ENCODE data around the gene MAP4K4.

The MAP4K4 gene

GRCh38 chr2:101723371-101724124 is 26.0 kb downstream of the MAP4K4 start:
- DNase-seq = no peak

GRCh38 chr2:101724125-101724474 is 26.6 kb downstream of the MAP4K4 start:
- DNase-seq = no peak

DNA sequence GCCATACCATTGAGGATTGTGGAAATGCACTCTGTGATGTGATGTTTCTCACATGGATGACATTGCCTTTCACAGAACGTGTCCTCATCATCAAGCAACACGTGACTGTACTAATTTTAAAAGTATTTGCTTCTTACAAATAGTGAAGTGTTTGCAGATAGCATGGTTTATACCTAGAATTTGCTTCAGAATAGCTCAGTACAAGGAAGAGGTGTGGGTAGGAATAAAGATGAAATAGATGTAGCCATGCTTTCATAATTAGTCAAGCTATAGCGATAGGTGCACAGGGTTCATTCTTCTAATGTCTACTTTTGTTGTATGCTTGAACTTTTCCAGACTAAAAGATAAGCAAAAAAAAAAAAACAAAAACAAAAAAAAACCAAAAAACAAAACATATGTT is 27.5 kb downstream of the MAP4K4 start:
- no peak for DNase-seq

- no peak for DNase-seq
Measured at GRCh38 chr2:101725515-101726192, 28.1 kb downstream of the MAP4K4 start.

GRCh38 chr2:101728865-101729264 is 31.4 kb downstream of the MAP4K4 start:
- DNase-seq = no peak

DNA sequence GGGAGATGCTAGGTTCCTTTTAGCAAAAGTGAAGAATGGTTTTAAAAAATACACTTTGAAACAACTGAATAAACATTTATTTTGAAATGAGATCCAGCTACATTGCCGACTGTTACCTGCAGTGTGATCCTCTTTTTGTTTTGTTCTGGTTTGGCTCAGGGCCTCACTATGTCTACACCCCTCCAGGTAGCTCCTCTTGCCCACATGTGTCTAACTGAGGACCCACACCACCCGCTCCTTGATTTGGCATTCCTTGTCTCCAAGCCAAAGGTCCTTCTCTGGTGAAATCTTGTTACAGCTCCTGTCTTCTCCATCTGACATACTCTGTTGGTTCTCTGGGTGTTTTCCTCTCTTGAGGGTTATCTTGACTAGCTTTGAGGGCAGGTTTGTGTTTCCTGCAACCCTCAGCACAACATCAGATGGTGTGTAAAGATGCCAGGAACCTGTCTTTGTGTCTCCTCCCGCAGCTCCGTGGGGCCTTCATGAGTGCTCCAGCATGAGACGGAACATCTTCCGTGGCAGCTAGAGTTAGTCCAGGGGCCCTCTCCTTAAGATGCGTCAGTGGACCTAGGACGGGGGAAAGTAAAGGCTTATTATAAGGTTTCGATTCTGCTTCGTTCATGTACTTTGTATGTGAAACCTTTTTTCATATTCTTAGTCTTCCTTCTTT is 32.1 kb downstream of the MAP4K4 start:
- no peak for DNase-seq

DNA sequence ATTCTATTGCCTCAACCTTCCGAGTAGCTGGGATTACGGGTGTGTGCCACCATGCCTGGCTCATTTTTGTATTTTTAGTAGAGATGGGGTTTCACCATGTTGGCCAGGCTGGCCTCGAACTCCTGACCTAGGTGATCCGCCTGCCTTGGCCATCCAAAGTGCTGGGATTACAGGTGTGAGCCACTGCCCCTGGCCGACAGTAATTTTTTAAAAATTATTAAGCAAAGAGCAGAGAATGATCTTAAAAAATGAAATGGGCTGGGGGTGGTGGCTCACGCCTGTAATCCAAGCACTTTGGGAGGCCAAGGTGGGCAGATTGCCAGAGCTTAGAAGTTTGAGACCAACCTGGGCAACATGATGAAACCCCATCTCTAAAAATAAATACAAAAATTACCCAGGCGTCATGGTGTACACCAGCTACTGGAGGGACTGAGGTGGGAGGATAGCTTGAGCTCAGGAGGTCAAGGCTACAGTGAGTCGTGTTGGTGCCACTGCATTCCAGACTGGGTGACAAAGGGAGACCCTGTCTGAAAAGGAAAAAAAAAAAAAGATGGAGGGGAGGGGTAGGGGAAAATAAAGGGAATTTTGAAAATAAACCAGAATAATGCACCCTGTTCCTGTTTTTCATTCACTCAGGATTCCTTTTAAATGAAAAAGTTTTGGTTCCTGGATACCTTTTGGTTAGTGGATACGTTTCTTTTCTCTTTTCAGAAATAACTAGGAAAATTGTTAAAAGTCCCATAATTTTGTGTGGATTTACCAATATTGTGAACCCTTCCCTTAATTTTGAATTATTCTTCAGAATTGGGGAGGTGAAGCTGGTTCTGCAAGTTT is 33.9 kb downstream of the MAP4K4 start:
- no peak for DNase-seq

GRCh38 chr2:101732199-101732598 is 34.7 kb downstream of the MAP4K4 start:
- no peak for DNase-seq

DNA sequence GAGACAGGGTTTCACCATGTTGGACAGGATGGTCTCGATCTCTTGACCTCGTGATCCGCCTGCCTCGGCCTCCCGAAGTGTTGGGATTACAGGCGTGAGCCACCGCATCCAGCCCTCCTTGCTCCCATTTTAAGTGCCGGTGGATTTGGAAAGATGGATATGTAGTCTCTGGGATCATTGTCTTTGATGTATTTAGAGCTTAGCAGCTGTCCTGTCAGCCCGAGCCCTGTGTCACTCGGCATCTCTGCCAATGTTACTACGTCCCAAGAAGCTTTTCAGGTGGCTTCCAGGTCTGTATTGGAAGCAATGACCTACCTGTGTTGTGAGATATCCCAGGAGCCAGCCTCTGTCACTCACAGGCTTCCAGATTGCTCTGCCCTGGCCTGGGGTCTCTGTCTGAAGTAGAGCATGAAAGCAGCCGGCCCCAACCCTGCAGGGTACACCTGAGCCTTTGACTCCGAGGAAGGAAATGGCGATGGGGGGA is 35.3 kb downstream of the MAP4K4 start:
- DNase-seq = no peak

DNA sequence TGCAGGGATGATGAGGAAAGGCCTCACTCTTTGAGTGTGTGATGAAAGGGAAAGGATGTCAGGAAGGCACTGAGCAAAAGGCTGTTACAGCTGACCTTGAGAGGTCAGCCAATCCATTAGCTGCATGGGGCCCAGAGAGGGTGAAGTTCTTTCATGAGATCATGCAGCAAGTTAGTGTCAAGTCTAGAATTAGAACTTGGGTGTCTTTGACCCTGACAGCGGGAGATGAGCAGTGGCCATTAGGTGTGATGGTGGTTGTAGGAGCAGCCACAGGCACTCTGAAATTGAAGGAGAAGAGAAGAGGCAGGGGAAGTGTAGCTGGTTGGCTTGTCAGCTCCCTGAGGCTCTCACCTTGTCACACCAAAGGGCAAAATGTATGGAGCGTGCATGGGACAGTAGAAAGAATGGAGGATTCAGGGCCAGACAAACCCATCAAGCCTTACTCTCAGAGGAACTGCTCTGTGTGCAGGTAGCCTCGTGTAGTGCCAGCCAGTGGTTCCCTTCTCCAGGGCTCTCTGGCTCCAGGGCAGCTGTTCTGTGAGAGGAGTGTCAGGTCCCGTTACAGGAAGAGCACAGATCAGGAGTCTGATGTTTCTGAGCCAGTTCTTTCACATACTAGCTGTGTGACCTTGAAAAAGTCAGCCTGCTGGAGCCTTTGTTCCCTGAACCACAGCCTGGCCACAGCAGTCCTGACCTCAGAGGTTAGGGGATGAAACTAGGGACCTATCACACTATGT is 35.9 kb downstream of the MAP4K4 start:
- DNase-seq = no peak

GRCh38 chr2:101734505-101735165 is 37.1 kb downstream of the MAP4K4 start:
- no peak for DNase-seq

DNA sequence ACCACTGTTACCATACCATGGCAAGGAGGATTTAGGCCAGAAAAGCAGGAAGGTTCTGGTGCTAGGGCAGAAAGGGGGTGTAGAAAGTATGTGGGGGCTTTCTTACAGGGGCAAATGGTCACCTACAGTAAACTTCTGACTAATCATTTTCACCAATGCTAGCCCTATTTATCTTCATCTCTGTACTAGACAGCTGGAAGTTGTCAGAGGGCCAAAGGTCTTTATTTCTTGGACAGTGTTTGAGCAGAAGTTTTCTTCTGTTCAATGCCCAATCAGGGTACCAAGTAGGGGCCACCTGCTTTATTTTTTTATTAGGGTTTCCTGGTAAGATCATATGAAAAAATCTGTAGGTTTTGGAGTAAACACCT is 37.6 kb downstream of the MAP4K4 start:
- no peak for DNase-seq

DNA sequence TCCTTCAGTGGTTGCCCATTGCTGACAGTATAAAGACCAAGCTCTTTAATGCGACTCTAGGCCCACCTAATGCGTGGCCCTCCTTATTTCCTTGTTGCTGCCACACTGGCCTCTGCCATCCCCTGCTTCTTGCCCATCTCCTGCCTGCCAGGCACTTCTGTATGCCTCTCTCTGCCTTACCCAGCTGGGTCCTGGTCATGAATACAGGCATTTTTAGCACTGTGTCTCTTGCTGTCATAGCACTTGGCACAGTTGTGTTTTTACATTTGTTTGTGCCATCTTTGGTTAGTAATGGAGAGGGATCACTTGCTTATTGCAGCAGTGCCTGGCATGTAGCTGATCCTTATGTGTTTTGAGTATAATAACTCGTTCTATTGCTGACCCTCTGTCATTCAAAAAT is 38.7 kb downstream of the MAP4K4 start:
- DNase-seq = no peak

DNA sequence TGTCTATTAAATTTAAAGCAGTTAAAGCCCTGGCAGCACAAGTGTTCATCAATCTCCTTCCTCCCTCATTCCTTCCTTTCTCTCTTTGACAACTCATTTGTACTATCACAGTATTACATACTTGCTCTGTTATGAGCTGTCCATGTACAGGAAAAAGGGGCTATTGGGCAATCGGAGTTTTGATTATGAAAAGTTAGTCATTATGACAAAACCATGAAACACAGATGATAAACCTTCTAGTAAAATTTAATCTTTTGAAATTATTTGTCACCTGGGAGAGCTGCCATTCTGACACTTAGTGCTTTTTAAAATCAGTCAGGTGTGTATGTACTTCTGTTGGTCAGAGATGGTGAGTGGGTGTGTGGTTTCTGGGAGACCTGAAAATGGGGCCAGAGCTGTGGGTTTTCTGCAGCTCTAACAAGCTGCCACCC is 39.4 kb downstream of the MAP4K4 start:
- peak; percentile 91 for DNase-seq

GRCh38 chr2:101737478-101738255 is 40.2 kb downstream of the MAP4K4 start:
- no peak for DNase-seq

DNA sequence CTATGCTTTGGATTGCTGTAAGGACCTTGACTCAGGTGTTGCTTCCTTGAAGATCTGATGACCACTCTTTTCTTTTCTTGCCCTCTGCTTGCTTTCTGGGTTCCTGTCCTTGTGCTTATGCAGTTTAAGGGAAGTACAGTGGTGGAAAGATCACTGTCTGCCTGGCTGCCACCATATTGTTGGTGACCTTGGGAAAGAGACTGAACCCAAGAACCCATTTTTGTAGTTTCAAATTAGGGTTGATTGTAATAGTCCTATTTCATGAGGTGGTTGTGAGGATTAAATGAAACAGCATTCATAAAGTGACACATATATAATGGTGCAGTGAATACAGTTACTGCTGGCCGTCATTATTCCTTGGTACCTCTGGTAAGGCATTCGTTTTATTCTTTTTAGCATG is 41.1 kb downstream of the MAP4K4 start:
- no peak for DNase-seq

DNA sequence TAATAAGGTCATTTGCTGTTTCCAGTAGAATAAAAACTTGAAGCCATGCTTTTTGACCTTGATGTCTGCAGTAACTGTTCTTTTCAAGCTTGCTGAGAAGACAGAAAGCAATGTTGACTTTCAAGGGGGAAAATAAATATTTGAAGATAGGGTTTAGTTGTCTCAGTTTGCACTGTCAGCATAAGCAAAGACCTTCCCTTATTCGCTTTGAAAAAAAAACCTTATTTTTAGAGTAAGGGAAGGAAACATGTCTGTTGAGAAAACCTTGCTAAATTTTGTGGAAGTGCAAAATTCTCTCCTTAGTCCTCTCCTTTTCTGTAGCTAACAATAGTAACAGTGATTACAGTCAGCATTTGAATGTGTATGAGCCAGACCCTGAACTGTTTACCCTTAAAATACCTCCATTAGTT is 43.1 kb downstream of the MAP4K4 start:
- no peak for DNase-seq

DNA sequence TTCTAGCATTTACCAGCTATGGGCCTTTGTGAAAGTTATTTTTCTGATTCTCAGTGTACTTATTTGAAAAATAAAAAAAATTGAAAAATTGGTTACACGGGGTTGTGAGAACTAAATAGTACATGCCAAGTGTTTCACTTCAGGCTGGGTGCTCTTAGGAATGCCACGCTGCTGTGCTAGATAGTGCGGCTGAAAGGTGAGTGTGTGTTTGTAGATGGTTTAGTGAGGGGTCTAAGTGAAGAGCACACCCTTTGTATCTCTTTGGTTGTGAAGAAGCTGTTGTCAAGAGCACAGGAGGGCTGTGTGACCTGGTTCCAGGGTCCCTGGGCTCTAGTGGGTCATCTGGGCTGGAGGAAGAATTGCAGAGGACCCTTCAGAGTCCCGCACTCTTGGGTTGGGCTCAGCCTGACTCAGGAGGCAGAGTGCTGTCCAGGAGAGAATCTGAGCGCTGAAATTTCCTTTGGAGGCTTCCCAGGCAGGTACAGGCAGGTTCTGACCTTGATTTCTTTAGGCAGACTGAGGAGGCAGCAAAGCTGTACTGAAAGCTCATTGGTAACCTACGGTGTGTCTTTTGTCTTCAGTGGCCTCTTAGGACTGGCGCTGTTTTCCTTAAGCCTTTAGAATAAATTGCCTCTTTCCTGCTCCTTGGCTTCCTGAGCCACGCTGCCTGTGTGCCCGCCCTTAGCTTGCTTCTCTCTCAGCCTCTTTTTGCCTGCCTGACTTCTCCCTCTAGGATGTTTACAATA is 44.4 kb downstream of the MAP4K4 start:
- DNase-seq = no peak

GRCh38 chr2:101742547-101742946 is 45.0 kb downstream of the MAP4K4 start:
- DNase-seq = no peak

GRCh38 chr2:101743288-101743687 is 45.8 kb downstream of the MAP4K4 start:
- no peak for DNase-seq

Data from activated CD4-positive, alpha-beta T cell treated with anti-CD3 and anti-CD28 coated beads, Interleukin-2, amount 50 U/mL, for 16 hours (primary cell).